Activated T-cell treated with anti-CD3 and anti-CD28 coated beads, Interleukin-2, amount 50 U/mL, for 24 hours (primary cell): ENCODE results near the gene LIMK1.
A peak's percentile ranks its signal among the peaks of the same experiment; 100 is the strongest.

Experiments used
- DNase-seq: peaks from one replicate; pipeline ENCODE4 v3.0.0-alpha.2; 2020
- H3K27ac Mint-ChIP-seq: 2 replicates; pipeline ENCODE4 v1.8.0; 2020; ENCODE audit warnings: mild to moderate bottlenecking, mixed read lengths
- H3K27me3 Mint-ChIP-seq: 2 replicates; pipeline ENCODE4 v1.8.0; 2020; ENCODE audit warnings: mixed read lengths
- H3K36me3 Mint-ChIP-seq: 2 replicates; pipeline ENCODE4 v1.8.0; 2020; ENCODE audit warnings: low read depth, mixed read lengths
- H3K4me1 Mint-ChIP-seq: 2 replicates; pipeline ENCODE4 v1.8.0; 2020; ENCODE audit warnings: low read depth, mixed read lengths
- H3K4me3 Mint-ChIP-seq: 2 replicates; pipeline ENCODE4 v1.8.0; 2020; ENCODE audit warnings: mild to moderate bottlenecking, moderate library complexity, mixed read lengths
- H3K9me3 Mint-ChIP-seq: 2 replicates; pipeline ENCODE4 v1.8.0; 2020; ENCODE audit warnings: mixed read lengths

The LIMK1 gene

GRCh38 chr7:74063646-74064045 lies 20.0 kb upstream of the LIMK1 start:
- Mint-ChIP-seq H3K27me3 (no peaks in the 10 kb centered on the region), H3K36me3 (no peaks in the 10 kb centered on the region), H3K27ac (no peak overlapping the region), H3K4me3 (no peak overlapping the region), H3K4me1 (peaks cover 5% of the 10 kb centered on the region), H3K9me3 (no peaks in the 10 kb centered on the region)
- no peak for DNase-seq

GRCh38 chr7:74064696-74065095 lies 18.9 kb upstream of the LIMK1 start:
- Mint-ChIP-seq H3K27ac (no peak overlapping the region), H3K4me3 (no peak overlapping the region)

GRCh38 chr7:74066626-74067025 lies 17.0 kb upstream of the LIMK1 start:
- Mint-ChIP-seq H3K27ac (no peak overlapping the region), H3K4me3 (no peak overlapping the region), H3K27me3 (no peaks in the 10 kb centered on the region), H3K4me1 (peaks cover 5% of the 10 kb centered on the region), H3K9me3 (no peaks in the 10 kb centered on the region), H3K36me3 (no peaks in the 10 kb centered on the region)
- DNase-seq: no peak

More at GRCh38 chr7:74064696-74065095, 18.9 kb upstream of the LIMK1 start:
- H3K27me3 Mint-ChIP-seq: no peaks in the 10 kb centered on the region
- no peaks in the 10 kb centered on the region for H3K9me3 Mint-ChIP-seq
- H3K36me3 Mint-ChIP-seq: no peaks in the 10 kb centered on the region
- peaks cover 5% of the 10 kb centered on the region for H3K4me1 Mint-ChIP-seq
- no peak for DNase-seq

- no peak overlapping the region for H3K27ac Mint-ChIP-seq
Observed at GRCh38 chr7:74068378-74069085, 15.1 kb upstream of the LIMK1 start.

GRCh38 chr7:74069086-74069541 lies 14.5 kb upstream of the LIMK1 start:
- Mint-ChIP-seq H3K27ac (no peak overlapping the region), H3K4me3 (no peak overlapping the region), H3K36me3 (no peaks in the 10 kb centered on the region), H3K27me3 (no peaks in the 10 kb centered on the region), H3K9me3 (no peaks in the 10 kb centered on the region), H3K4me1 (no peaks in the 10 kb centered on the region)
- DNase-seq: no peak

More at GRCh38 chr7:74068378-74069085, 15.1 kb upstream of the LIMK1 start:
- Mint-ChIP-seq H3K9me3 (no peaks in the 10 kb centered on the region), H3K27me3 (no peaks in the 10 kb centered on the region), H3K4me3 (no peak overlapping the region), H3K4me1 (no peaks in the 10 kb centered on the region), H3K36me3 (no peaks in the 10 kb centered on the region)
- no peak for DNase-seq

- Mint-ChIP-seq H3K36me3 (no peaks in the 10 kb centered on the region), H3K27me3 (no peaks in the 10 kb centered on the region), H3K27ac (no peak overlapping the region), H3K9me3 (no peaks in the 10 kb centered on the region), H3K4me3 (no peak overlapping the region), H3K4me1 (no peaks in the 10 kb centered on the region)
- no peak for DNase-seq
Observed at GRCh38 chr7:74069790-74070618, 13.6 kb upstream of the LIMK1 start.

GRCh38 chr7:74070619-74070921 lies 13.0 kb upstream of the LIMK1 start:
- DNase-seq: no peak
- Mint-ChIP-seq H3K27me3 (no peaks in the 10 kb centered on the region), H3K9me3 (no peaks in the 10 kb centered on the region), H3K4me1 (no peaks in the 10 kb centered on the region), H3K27ac (no peak overlapping the region), H3K36me3 (no peaks in the 10 kb centered on the region), H3K4me3 (no peak overlapping the region)

GRCh38 chr7:74071121-74071520 lies 12.5 kb upstream of the LIMK1 start:
- no peak overlapping the region for H3K27ac Mint-ChIP-seq
- no peaks in the 10 kb centered on the region for H3K9me3 Mint-ChIP-seq
- no peak for DNase-seq
- no peak overlapping the region for H3K4me3 Mint-ChIP-seq
- H3K27me3 Mint-ChIP-seq: no peaks in the 10 kb centered on the region
- H3K36me3 Mint-ChIP-seq: no peaks in the 10 kb centered on the region
- H3K4me1 Mint-ChIP-seq: no peaks in the 10 kb centered on the region

- Mint-ChIP-seq H3K4me1 (no peaks in the 10 kb centered on the region), H3K36me3 (no peaks in the 10 kb centered on the region), H3K9me3 (no peaks in the 10 kb centered on the region), H3K27ac (no peak overlapping the region), H3K4me3 (no peak overlapping the region), H3K27me3 (no peaks in the 10 kb centered on the region)
- no peak for DNase-seq
Observed at GRCh38 chr7:74074770-74075169, 8.8 kb upstream of the LIMK1 start.

GRCh38 chr7:74078461-74078860 lies 5.1 kb upstream of the LIMK1 start:
- no peaks in the 10 kb centered on the region for H3K27me3 Mint-ChIP-seq
- no peak overlapping the region for H3K4me3 Mint-ChIP-seq
- no peak for DNase-seq
- no peak overlapping the region for H3K27ac Mint-ChIP-seq
- H3K4me1 Mint-ChIP-seq: peaks cover 4% of the 10 kb centered on the region
- no peaks in the 10 kb centered on the region for H3K9me3 Mint-ChIP-seq
- no peaks in the 10 kb centered on the region for H3K36me3 Mint-ChIP-seq

GRCh38 chr7:74082770-74083116 lies 861 bp upstream of the LIMK1 start:
- Mint-ChIP-seq H3K36me3 (peaks cover 16% of the 10 kb centered on the region), H3K4me1 (peaks cover 15% of the 10 kb centered on the region), H3K27me3 (no peaks in the 10 kb centered on the region), H3K27ac (no peak overlapping the region), H3K9me3 (no peaks in the 10 kb centered on the region), H3K4me3 (peak overlapping the region; percentile 75)
- no peak for DNase-seq

GRCh38 chr7:74083928-74084721 lies 521 bp downstream of the LIMK1 start:
- peaks cover 25% of the 10 kb centered on the region for H3K36me3 Mint-ChIP-seq
- peak overlapping the region; percentile 85 for H3K4me3 Mint-ChIP-seq
- no peaks in the 10 kb centered on the region for H3K27me3 Mint-ChIP-seq
- peaks cover 15% of the 10 kb centered on the region for H3K4me1 Mint-ChIP-seq
- peak overlapping the region; percentile 91 for H3K27ac Mint-ChIP-seq
- DNase-seq: peak; percentile 59
- H3K9me3 Mint-ChIP-seq: no peaks in the 10 kb centered on the region

- Mint-ChIP-seq H3K4me1 (peaks cover 15% of the 10 kb centered on the region), H3K9me3 (no peaks in the 10 kb centered on the region), H3K27me3 (no peaks in the 10 kb centered on the region), H3K4me3 (peak overlapping the region; percentile 85), H3K36me3 (peaks cover 29% of the 10 kb centered on the region), H3K27ac (peak overlapping the region; percentile 91)
- no peak for DNase-seq
Observed at GRCh38 chr7:74084722-74085578, 1.3 kb downstream of the LIMK1 start.
